Activated T-helper 1 cell treated with Interleukin-2 at 50 U/mL for 16 hours (primary cell): ENCODE results near the gene SNX10.

ENCODE experiments used
- DNase-seq: peaks from one replicate; pipeline ENCODE4 v3.0.0-alpha.2; 2020; ENCODE audit warnings: low read depth

The SNX10 gene

DNA sequence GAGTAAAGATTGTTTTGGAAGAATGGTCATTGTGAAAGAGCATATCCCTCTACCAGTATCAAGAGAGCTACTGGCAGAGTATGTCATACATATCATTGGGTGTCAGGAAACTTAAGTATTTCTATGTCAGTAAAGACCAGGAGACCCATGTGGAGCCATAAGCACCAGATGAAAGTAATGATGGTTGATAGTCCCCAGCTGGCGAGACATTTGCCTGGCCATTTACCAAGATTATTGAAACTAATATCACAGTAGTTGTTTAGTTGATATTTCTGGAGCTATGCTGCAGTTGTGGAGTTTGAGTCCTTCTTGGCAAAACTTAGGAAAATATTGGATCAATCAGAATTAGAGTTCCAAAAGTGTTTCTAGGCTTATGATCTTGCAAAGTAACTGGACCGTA lies 114.8 kb downstream of the SNX10 start:
- no peak for DNase-seq

DNA sequence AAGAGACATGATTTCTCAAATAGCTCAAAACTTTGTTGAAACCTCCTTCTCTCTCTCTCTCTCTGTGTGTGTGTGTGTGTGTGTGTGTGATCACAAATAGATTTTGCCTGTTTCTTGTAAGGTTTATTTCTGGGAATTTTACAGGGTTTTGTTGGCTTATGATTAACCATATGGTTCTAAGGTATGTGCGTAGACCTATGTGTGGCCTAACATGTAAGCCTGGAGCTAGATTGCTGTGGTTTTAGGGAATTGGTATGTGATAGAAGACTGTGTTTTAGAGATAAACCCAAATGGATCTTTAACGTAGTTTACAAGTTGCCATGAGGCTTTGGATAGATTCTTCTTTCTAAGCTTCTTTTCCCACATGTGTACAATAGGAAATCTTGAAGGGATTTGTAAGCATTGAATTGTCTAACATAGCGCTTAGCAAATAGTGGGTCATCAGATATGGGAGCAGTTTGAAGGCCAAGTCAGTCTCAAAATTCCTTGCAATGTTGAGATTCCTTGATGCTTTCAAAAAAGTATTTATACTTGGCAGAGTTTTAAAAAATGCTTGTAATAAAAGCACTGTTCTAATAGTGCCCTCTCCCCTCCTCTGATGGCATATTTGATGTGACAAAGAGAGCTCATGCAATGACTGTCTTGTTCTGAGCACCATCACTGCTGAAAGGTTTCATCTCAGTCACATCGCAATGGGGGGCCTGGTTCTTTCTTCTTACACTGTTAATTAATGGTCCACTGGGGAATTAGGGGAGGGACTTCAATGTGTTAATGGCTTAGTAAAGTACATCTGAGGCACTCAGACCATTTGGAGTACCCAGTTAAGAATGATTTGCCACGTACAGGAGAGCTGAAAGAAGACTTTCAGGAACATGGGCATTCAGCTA lies 118.2 kb downstream of the SNX10 start:
- no peak for DNase-seq

DNA sequence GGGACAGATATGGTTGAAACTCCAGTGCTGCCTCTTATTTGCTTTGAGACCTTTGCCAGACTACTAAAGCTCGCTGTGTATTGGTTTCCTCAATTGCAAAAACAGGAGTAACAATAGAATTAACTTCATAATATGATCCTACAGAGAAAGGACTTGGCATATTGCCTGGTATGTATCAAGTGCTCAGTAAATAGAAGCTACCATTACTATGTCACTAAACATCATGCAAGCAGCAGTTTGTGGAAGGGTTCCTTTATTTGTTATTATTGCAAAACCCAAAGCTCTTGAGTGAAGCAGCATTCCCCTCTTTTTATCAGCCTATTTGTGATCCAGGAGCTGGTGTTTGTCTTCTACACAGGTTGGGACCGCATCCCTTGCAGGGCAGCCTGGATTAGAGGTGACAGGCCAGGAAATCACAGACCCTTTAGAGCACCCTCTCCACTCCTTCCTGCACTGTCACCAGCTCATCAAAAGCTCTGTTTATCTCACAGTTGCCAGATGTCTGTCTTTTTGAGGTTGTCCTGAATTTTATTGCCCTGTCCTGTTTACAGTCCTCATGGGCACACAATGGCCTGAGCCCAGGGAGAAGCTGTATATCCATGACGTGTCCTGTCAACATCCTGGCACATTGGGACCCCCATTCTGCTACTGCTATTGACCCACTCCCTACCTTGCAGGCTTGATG lies 121.5 kb downstream of the SNX10 start:
- no peak for DNase-seq

DNA sequence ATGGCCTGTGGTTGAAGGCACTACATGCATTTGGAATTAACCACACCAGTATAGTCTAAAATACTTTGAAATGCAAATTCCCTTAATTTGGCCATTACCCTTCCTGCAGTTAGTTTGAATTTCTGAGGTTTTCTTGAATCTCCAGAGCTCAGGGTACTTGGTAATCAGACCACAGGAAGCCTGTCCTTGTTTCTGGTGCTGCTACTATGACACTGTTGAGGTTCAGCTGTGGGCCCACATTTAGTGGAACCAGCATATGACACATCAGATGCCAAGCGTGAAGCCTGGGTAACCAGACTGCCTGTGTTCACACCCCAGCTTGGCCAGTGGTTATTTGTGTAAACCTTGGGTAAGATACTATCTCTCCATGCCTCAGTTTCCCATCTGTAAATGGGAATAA lies 124.3 kb downstream of the SNX10 start:
- no peak for DNase-seq

DNA sequence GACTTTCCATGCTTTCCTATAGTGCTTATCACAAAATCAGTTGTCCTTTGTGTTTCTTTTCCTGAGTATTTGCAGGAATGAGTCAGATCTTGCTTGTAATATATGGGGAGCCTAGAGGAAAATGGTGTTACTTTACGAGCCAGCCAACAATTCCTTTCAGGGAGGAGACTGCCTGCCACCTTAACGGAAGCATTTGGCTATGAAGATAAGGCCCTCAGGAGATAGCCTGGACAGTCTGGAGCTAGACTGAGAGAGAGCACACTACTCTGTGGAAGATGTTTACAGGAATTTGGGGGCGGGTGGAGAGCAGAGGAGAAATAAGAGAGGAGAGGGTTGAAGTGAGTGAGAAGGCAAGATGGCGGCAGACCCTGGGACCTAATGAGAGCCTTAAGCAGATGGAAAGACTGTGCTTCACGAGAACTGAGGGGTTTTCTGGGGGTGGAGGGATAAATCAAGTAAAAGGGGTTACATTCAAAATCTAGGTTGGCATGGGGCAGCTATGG lies 126.3 kb downstream of the SNX10 start:
- no peak for DNase-seq

DNA sequence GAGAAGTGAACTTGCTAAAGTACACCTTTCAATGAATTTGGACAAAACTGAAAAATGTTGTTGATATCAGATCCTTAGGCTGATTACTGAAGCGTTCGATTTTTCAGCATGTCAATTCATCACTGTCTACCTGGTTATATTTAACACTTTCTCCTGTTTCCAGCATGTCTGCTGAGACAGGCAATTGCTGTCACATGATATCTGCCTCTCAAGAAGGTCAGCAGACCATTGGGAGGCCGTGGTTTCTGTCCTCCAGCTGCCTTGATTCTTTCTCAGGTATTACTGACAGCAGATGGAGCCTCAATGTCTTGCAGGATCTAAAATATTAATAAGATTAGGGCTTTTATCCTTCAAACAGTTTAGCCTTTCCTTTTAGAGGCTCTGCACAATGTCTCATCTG lies 127.5 kb downstream of the SNX10 start:
- DNase-seq = no peak

DNA sequence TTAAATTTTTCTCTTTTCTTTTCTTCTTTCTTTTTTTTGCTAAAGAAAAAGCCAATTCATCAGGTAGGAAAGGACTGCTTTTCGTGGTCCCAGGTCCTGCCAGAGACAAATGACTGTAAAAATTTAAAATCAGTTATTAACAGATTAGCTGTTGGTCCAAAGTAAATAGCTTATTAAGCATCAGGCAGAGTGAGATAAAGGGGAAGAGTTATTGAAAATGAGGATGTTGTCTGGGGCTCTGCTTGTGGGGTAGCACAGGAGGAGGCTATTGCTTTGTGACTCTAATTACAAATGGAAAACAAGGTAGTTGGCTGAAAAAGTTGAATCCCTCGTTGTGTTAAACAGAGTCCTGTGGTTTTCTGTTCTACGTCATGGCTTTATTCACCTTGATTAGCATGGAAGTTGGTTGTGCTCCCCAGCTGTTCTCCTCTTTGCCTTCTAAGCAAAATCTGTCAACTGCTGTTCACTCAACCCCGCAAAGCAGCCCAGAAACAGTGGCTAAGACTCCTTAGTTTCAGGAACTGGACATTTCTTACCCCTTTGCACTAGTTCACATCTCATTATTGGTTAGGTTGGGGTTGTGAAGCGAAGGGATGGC lies 128.9 kb downstream of the SNX10 start:
- no peak for DNase-seq

DNA sequence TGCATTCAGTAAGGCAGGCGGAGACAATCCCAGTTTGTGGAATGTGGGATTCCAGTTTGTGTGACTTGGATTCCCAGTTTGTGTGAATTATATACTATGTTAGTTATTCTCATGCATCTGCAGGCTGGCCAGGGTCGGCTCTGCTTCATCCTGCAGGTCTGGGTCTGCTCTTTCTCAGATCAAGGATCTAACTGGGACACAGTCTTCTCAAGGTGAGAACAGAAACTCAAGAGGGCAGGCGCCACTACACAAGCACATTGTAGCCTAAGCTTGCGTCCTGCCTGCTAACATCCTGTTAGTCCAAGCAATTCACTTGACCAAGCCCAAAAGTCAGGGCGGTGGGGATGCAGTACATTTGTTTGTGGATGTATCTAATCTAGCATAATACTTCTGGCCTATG lies 131.1 kb downstream of the SNX10 start:
- DNase-seq = no peak

DNA sequence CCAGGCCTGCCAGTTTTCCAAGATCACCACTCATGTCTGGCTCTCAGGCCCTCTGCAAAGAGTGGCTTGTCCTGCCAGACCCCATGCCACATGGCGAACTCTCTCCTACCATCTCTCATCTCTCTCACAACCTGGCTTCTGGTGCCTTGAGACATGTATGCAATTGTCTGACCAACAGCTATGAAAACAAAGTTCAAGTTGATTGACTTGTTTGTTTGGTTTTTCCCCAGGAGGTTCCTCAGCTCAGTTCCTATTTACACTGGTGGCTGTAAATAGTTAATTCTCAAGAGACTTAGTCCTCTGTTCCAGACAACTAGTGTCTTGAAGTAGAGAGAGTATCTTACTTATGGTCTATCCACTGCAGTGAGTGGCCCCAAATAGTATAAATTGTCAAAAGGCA lies 131.8 kb downstream of the SNX10 start:
- DNase-seq = no peak
